Effector CD8-positive, alpha-beta T cell (primary cell): ENCODE measurements around the gene TMEM131.
"Not testable (repeated sequence)": the region's sequence is repeated elsewhere in the genome, so short reads cannot be mapped to it uniquely, and the experiment has no call there.

ENCODE experiments used
- DNase-seq: peaks from one replicate; lab custom pipeline; 2025; lab: John Stamatoyannopoulos, UW

Gene TMEM131

DNA sequence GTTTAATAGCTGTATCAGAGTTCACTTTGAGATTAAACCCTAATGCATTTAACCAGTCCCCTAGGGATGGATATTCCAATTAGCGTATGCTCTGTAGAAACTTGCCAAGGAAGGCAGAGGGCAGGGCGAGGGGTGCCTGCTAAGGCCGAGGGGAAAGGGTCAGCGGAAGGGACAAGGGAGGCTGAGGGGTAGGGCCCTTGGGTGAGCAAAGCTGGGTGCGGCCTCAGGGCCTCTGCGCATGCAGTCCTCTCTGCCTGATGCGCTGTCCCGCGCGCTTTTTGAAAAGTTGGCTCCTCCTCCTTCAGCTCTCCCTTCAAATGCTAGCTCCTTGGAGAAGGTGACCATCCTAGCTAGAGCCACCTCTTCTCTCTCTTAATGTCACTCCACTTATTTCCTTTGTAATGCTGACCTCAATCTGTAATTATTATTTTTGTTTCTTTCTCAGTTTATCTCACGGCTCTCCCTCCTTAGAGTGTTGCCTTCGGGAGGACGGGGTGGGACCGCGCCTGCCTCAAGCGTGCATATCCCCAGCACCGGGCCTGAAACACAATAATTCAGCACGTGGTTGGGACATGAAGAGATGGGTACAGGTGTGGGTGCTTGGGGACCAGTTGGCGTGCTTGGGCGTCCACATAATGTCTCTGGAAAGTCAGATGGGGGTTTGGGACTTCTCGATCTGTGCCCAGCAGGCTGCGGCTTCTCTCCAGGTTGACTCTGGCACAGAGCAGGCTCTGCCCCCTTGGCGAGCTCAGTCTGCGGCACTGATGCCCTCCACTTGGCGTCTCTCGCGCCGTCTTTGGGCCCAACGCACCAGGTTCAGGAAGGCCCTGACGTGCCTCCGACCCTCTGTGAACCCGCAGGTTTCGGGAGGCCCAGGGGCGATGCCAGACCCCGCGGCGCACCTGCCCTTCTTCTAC, 272.3 kb downstream of the TMEM131 start:
- DNase-seq, result no peak

DNA sequence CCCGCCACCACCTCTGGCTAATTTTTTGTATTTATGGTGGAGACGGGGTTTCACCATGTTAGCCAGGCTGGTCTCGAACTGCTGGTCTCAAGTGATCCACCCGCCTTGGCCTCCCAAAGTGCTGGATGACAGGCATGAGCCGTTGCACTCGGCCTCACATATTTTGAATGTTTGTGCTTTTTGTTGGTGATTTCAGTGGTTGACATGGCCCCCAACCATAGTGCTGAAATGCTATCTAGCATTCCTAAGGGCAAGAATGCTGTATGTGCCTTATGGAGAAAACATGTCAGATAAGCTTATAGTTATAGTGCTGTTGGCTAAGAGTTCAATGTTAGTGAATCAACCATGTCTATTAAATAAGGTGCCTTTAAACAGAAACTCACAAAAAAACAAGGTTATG, 273.5 kb downstream of the TMEM131 start:
- no peak for DNase-seq

DNA sequence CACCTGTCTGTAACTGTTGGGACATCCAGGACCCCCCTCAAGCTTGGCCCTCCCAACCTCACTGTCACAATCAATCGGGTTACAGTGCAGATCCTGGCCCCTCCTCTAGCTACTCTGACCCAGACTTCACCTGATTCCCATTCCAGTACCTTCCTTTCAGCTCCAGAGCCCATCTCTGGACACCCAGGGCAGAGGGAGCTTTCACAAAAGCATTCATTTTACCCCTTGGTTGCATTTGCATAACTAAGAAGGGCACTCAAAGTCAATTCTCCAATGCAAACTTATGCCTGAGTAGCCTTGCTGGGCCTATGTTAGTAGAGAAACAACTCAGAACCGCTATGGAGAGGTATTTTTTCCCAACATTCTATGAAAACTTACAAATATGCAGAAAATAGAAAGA, 275.0 kb downstream of the TMEM131 start:
- DNase-seq, result no peak

DNA sequence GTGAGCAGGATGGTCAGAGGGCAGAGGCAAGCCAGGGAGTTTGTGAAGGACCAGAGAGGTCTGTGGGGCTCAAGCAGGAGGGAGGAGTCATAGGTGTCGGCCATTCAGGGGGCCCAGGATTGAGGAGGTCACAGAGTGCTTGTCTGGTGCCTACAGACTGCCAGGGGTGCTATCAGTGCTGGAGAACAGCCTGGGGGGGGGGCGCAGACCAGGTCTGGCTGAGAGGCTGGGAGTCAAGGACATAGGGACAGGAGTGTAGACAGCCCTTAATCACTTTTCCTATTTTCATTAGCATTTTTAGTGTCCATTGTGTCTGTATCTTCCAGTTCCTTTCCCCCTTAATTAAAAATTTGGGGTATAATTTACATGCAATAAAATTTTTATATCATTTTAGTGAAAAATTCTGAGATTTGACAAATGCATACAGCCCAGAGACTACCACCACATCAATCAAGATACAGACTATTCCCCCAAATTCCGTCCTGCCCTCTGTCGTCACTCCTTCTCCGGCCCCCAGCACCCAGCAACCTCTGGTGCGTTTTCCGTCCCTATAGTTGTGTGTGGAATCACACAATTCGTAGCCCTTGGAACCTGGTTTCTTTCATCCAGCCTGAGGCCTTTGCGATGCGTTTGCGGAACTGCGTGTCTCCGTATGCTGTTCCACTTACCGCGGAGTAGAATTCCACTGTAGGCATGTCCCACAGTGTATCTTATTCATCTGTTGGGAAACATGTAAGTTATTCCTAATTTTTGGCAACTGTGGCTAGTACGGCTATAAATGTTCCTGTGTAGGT, 276.2 kb downstream of the TMEM131 start:
- DNase-seq, result no peak

DNA sequence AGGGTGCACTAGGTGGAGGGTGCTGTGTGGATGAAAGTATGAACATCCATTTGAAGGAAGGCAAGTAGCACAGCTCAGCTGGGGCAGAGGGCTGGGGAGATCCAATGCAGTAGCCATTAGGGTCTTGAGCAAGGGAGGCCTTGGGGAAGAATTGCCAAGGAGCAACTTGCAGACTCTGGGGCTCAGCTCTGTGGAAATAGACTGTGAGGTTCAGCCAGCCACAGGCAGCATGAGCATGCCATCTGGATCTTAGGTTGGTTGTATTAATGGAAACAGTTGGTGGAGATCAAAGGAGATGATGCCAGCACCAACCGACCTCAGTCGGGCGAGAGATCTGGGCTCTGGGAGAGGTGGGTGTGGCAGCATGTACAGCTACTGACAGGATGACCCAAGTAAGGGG, 276.8 kb downstream of the TMEM131 start:
- DNase-seq, result no peak

DNA sequence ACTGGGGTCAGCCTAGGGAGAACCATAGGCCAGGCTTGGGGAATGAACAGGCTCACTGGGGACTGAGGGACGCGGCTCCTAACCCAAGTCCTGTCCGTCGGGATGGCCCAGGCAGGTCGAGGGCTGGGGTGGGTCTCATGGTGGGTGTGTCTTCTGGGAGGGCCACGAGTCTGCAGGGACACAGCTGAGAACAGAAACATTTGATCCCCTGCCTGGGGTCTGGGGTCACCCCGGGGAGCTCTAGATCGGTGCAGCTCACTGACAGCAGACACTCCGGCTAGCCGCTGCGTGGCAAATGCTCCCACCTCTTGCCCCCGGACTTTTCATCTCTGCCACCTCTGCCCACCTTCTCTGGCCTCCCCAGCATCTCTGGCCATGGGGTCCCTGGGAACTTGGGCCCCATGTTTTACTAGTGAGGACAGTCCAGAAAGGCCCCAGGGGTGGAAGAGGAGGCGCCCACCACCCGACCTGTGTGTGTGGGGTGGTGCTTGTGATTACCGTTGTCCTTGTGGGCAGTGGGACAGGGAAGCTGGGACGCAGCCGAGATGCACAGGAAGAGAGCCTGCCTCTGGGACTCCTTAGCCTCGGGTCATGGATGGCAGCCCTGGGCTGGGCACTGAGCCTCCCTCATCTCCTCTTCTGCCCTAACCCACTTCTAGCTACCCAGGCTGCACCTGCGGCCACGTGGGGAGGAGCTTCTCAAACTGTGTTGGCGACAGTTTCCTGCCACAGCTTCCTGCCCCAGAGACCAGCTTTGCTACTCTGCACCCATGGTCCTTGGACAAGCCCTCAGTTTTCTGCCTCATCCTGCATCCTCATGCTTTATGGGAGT, 277.5 kb downstream of the TMEM131 start:
- DNase-seq, result peak; percentile 52

DNA sequence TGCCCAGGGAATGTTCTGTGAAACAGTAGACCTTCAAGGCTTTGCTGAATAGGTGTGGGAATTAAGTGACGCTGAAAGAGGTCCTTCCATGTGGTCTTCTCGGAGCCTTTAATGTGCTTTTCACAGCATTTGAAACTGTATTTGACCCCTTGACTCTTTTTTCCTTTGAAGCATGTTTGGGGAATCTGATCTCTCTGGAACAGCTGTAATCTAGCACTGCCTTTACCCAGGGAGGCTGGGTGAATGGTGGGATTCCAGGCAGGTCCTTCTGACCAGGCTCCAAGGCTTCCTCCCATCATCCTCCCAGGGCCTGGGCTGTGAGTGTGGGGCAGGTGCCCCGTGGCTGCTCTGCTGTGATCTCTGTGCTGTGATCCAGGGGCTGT, 278.1 kb downstream of the TMEM131 start:
- DNase-seq, result no peak

DNA sequence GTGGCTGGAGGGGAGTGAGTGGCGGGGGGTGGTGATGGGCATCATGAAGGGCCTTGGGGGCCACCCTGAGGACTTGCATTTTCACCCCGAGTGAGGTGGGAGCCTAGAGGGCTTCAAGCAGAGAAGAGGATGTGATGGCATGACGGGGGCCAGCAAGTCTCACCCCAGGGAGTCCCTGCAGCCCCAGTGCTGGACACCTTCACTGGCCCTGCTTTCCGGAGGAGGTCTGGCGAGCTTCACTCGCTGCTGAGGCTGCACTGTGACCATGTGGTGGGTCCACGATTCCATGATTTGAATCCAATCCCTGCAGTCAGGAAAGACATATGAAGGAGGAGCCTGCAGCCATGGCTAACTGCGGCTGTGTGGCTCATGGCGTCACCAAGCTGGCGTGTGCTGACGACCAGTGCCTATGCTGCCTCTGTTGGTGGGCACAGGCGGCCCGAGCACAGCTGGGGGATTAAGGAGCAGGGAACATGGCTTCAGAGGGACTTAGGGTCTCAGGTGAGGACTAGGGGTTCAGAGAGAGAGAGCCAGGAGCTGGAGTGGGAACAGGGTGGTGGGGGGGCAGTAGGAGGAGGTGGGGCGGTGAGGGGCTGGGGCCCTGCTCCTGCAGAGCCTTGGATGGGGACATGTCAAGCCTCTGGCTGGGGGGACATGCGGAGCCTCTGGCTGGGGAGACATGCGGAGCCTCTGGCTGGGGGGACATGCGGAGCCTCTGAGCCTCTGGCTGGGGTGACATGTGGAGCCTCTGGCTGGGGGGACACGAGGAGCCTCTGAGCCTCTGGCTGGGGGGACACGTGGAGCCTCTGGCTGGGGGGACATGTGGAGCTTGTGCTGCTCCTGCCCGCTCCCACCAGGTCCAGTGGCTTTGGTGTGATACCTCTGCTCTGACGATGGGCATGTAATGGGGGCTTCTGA, 278.8 kb downstream of the TMEM131 start:
- DNase-seq, result no peak

DNA sequence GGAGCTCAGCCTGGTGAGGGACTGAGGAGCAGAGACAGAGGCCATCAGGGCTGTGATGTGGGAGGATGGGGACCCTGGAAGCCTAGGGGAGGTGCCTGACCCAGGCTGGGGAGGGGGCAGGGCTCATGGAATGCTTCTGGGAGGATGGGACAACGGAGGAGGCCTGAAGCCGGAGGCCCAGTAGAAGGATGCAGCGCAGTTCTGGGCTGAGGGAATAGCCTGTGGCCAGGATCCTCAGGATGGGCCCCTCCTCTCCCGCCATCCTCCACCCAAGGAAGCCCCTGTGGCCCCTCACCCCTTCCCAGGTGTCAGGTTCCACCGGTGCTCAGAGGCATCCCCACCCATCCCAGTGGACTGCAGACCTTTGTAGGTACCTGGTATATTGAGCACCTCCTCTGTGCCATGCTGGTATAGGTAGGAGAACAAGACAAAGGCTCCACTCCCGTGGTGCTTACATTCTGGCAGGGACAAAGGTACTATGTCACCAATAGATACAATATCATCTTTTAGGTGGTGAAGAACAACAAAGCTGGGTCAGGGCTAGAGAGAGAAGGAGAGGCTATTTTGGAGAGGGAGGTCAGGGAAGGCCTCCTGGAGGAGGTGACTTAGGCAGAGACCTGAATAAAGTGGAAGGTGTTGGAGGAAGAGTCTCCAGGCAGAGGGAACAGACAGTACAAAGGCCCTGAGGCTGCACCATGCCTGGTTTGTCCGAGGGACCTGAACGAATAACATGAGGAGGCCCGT, 279.6 kb downstream of the TMEM131 start:
- DNase-seq, result no peak

DNA sequence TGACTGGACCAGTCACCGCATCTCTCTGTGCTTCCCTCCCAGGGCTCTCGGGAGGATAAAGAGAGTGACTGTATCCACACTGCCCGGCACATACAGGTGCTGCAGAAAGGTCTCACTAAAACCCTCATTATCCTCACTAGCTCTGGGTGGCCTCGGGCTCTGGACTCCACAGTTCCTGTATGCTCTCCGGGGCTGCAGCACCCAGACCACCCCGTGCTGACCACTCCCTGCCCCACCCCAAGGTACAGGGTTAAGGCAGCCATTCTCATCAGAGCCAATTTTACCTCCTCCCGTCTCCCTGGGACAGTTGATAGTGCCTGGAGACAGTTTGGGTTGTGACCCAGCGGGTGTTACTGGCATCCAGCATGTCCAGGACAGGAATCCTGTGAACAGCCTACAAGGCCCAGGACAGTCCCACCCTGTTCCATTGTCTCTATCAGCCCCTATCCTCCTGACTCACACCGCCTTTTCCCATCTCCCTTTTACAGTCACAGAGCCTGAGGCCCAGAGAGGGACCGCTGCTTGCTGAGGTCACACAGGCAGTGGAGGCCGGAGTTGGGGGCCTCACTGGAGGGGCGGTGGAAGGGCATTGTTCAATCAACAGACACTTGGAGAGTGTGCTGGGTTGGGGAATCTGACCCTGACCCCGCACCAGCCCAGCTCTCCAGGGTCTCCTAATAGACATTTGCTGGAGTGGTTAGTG, 280.6 kb downstream of the TMEM131 start:
- no peak for DNase-seq

DNA sequence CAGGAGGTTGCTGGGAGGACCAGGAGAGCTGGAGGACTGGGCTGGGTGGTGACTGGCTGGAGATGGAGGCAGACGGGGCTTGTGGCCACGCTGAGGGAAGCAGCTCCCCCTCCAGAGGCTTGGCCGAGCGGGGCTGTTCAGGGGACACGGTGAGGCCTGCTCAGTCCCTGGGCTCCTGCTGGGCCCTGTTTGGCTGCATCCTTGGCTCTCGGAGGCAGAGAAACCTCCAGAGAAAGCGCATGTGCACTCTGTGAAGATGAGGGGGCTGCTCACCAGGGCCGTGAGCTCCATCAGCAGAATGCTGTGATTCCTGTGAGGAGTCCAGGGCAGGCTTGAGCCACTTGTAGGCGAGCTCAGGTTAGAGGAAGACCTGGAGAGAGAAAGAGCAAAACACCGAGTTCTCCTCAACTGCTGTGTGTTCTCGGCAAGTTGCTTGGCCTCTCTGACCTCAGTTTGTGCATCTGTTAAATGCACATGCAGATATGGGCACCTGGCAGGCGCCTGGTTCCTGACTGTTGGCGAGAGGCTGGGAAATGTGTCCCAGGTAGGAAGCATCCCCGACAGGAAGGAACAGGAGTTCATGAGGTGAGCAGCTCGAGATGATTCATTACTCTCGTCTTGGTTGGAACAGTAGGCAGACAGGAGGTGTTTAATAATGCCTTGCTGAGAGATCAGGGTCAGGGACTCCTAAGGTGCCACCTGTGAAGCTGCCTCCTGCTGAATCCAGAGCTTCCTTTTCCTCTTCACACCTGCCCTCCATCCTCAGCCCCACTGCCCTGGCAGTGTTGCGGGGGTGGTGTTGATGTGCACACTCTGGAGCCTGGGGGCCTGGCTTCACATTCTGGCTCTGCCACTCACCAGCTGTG, 281.4 kb downstream of the TMEM131 start:
- DNase-seq, result no peak

DNA sequence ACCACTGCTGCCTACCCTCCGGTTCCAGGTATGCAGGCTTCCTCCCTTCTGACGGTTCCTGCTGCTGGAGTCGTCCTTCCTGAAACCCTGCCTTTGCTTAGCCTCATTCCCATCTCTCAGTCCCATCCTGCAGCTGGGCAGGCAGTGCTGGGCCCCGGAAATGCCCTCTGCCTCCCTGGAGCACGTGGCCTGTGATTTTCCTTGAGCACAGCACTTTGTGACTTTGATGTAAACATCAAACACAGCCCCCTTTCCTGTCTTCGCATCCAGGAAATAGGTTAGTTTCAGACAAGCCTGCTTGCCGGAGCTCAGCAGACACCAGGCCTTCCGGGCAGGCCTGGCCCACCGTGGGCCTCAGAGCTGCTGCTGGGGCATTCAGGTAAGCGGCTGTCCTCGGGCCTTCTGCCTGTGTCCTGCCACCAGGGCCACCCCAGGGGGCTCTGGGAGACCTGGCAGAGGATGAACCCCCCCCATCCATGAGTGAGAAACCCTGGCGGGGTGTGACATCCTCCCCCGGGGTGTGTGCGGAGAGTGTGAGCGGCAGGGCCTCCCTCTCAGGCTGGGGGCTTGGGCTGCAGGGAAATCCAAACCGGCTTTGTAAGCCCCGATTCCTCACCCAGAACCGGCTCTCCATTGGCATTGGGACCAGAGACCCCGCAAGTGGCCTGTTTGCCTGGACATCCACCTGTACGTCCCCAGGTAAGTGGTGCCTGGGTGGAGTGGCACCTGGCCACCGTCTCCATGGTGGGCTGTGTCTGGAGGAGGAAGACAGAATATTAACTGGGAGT, 282.3 kb downstream of the TMEM131 start, which contains the start of gene ZAP70:
Gene ZAP70 (plus strand): TSS at position 281 of the 788 bp plus-strand sequence. CDS start 10,461 bp downstream, outside the sequence.
- peak; percentile 59 for DNase-seq

DNA sequence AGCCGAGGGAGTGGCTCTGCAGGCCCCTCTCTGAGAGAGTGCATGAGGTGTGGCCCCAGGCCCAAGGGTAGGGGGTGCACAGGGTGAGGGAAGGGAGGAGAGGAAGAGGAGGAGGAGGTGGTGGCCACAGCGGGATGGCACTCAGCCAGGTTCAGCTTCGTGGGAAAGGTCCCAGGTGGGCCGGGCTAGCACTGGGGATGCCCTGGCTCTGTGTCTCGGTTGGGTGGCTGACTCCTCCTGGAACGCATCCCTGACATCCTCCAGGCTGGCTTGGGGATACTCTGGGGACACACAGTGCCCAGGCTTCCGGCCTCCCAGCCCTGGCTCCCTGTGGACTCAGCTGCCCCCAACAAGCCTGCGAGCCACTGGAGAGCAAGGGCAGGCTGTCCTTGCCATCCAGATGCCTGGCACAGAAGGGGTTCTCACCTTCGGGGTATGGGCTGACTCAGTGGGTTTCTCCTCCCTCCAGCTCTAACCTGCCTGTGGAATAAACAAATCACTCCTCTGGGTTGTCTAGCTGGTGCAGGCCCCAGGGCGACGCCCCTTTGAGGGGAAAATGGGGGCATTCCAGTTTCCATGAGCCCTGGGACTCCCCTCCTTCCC, 283.0 kb downstream of the TMEM131 start:
- peak; percentile 59 for DNase-seq

DNA sequence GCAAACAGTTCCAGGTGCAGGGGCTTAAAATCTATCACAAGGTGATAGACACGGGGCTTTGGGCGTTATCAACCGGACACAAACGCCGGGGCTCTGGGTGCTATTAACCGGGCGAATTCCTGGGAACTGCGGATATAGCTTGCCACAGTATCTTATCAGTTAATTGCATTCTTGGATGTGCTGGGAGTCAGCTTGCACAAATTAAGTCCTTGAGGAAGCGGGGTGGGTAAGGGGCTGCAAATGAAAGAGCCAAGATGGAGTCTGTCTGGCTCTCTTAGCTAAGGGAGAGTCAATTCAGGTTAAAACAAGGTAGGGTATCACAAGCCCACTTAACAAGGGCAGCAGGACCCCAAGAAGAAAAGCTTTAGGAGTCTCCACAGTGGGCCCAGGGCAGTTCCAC, 283.6 kb downstream of the TMEM131 start:
- DNase-seq, result not testable (repeated sequence)

DNA sequence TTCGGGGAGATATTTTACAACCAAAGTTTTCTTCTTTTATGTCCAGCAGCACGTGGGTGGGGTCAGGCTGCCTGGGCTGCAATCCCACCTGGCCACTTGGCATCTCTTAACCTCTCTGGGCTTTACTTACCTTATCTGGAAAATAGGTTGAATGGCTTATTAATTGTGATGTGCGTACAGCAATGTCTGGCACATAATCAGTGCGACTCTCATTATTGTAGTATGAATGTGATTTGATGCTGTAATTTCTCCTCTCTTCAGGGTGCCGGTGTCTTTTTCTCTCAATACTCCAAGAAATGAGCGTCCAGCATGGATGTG, 284.4 kb downstream of the TMEM131 start:
- DNase-seq, result no peak

DNA sequence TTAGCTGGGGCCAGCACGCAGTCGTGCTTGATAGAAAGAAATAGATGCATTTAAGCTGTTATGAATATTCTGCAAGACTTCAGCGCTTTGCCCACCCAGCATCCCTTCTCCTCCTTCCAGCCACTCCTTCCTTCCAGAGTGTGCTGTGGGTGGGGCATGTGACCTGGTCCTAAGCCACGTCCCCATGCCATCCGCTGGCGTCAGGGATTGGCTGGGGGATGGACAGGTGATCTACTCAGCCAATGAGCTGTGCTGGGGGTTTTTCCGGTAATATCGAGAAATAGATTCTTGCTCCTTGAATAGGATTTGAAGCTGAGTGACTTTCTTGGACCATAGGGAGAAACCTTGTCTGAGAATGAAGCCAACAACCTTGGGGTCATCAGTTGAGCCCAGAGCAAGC, 287.1 kb downstream of the TMEM131 start:
- DNase-seq, result no peak

DNA sequence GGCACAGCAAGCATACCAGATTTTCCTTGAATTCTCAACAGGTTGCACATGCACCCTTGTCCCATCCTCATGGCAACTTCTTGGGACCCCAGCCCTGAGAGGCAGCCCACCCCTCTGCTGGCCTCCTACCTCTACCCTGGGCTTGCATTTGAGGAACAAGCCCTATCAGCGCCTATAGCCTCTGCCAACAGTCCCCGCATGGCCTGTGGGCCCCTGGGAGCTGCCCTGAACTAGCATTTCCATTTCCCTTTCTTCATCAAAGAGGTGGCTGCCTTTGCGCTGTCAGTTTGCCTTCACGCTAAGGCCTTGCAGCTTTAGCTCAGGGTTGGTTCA, 287.7 kb downstream of the TMEM131 start:
- no peak for DNase-seq
